Endothelial cell of coronary artery (primary cell): ENCODE results near the gene IL32. TPM values are rescaled to one million over a fixed set of nuclear protein-coding genes. Genes with fewer than 3 reads are reported as not detected.

Experiments
- total RNA-seq: library from RNA; depleted of rRNA; stranded (reverse); fragments of >200 nt; gene quantifications from 2 replicates; pipeline ENCODE4 v1.2.3, GENCODE V29; 2014

IL32 gene, protein sequence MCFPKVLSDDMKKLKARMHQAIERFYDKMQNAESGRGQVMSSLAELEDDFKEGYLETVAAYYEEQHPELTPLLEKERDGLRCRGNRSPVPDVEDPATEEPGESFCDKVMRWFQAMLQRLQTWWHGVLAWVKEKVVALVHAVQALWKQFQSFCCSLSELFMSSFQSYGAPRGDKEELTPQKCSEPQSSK
- total RNA-seq = 55.7 and 123 TPM in 2 replicates

DNA sequence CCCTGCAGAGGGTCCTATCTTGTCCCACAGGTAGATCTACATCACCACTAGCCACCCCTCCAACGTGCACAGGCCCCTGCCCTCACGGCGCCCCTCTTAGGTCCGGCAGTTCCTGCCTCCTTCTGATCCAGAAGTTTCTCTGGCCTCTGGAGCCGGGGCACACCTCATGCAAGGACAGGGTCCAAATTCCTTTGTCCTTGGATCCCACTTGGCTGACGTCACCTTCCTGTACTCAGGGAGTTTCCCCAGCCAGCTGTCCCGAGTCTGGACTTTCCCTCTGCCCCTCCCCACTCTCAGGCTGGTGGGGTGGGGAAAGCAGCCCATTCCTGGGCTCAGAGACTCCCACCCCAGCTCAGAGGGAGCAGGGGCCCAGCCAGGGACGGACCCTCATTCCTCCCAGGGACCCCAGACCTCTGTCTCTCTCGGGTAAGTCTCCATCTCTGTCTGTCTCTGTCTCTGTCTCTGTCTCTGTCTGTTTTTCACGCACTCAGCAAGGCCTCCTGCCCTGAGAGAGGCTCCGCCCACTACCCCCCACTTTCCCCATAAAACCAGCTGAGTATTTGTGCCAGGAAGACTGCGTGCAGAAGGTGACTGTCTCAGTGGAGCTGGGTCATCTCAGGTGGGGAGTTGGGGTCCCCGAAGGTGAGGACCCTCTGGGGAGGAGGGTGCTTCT, at the start of gene IL32:
TSS of gene IL32 (plus strand) at position 572 of the 673 bp plus-strand sequence. CDS start 172 bp downstream, outside the sequence.

DNA sequence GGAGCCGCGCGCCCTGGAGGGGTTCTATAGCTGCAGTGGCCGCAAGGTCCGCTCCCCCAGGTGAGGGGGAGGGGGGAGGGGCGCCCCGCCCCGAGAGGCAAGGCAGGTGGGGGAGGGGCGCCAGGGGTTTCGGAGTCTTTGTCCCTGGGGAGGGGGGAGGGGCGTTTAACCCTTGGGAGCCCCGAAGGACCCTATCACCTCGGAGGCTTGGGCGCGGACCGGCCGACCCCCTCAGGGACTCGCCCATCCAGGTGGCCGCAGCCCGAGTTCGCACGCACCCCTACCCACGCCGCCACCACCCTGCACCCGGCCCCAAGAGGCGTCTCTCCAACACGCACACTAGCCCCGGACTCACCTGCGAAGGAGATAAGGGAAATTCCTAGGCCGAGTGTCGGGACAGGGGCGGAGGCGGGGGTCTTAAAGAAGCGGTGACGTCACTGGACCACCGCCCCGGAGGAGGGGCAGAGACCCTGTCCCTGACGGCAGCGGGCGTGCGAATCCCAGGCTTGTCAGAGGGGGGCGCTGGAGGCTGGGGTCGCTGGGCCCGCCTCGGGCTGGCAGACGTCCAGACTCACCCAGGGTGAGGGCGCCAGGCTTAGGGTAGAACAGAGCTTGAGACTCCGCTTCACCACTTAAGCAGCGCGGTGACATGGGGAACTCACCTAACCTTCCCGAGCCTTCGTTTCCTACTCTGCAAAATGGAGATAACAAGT, 47.5 kb upstream of the IL32 start, which contains the start of gene CLDN6:
TSS of gene CLDN6 (minus strand) at position 390 of the 713 bp plus-strand sequence. CDS start 2,162 bp downstream, outside the sequence.

DNA sequence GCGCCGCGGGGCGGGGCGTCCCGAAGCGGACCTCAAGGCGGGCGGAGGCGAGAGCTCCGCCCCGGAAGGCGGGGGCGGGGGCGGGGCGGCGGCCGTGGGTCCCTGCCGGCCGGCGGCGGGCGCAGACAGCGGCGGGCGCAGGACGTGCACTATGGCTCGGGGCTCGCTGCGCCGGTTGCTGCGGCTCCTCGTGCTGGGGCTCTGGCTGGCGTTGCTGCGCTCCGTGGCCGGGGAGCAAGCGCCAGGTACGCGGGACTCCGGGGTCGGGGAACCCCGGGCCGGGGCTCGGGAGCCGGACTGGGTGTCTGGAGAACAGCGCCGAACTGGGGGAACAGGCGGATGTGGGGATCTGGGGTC, 45.2 kb upstream of the IL32 start, which contains the start of gene TNFRSF12A:
TSS of gene TNFRSF12A (plus strand) at position 122 of the 357 bp plus-strand sequence. CDS start at position 152, 30 bp downstream.

DNA sequence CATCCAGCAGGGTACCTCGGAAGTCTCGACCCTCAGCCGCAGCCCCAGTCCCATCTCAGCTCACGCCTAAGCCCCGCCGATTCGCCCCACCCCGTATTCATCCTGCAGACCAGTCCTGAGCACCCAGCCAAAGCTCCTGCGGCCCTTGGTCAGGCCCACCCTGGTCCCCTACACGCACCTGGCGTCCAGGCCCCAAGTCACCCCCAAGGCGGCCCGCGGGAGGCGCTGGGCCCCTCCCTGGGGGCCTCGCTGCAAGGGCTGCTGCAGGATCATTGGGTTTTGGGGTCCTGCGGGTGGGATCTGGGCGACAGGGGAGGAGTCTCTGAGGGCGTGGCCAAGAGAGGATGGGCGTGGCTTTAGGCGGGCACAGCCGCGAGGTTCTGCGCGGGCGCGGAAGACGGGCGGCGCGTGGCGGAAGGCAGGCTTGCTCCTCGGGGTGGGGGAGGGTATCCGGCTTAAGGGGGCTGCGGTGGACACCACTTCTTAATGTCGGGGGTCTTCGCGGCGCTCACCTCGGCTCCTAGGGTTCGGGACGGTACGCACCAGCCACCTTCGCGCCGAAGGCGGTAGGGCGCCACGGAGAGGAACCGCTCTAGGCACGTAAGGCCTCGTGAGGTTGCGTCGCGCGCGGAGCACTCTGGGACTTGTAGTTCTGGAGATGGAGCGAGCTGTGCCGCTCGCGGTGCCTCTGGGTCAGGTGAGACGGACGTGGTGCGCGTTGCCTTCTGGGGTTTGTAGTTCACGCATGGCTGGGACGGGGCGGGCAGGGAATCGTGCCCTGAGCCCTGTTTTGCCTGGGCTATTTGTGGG, 41.6 kb upstream of the IL32 start, which contains the start of the genes HCFC1R1 and THOC6:
TSS of gene HCFC1R1 (minus strand) at position 274 of the 810 bp plus-strand sequence. CDS start at position 273, 1 bp downstream.
TSS of gene THOC6 (plus strand) at position 367 of the 810 bp plus-strand sequence. CDS start at position 659, 292 bp downstream.

DNA sequence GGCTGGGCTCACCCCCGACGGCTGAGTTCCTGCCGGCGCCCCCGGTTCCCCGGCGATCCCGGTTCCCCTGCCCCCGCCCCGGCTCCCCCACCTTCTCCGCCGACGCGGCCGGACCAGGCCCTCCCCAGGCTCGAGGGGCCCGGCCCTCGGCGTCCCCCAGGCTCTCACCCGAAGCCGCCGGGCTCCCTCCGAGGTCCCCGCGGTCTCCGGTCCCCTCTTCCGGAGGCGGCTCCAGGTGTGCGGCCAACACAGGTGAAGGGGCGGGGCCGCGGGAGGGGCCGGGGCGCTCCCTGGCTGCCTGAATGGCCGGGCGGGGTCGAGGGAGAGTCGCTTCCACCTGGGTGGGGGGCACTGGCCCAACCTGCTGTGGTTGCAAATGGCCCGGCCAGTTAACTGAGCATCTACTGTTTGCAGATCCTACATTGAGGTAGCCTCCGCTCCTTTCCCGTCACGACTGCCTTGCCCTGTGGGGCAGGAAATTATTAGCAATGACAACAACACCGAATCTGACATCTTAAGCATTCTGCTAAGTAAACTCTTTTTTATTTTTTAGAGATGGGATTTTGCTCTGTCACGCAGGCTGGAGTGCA, 28.6 kb upstream of the IL32 start, which contains the start of gene BICDL2:
TSS of gene BICDL2 (minus strand) at position 219 of the 590 bp plus-strand sequence. CDS start 1,448 bp downstream, outside the sequence.

DNA sequence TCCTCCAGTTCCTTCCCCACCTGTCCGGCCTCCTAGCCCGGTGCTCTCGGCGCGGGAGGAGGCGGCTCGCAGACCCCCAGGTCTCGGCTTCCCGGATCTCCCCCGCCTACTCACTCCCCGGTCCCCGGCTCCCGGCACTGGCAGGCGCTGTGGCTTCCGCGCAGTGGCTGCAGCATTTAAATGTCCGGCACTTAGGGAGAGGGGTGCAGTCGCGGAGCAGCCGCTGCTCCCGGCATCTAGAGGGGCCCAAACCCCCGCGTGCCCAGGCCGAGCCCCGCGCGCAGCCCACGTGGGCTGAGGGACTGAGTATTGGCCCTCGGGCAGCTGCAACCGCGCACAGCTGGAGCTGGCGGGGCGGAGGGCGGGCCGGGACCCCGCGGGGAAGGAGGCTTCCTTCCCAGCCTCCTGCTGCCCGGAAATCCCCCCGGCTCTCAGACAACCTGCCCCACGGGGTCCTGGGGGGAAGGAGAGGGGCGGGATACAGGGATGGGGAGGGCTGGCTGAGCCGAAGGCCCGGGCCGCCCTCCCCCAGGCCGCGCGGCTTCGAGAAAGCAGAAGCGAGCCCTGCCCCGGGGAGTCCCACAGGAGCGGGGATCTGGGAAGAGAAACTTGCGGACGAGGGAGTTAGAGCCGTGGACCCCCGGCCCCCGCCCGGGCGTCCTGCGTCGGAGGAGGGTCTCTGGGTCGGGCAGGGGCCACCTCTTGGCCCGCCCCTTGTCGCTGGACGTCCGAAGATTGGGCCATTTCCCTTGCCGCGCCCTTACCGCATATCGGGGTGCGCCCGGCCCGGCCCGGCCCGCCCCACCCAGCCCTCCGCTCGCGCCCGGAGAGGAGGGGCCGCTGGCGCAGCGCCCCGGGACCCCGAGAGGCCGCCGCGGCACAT, 19.4 kb upstream of the IL32 start, which contains the start of gene MMP25:
TSS of gene MMP25 (plus strand) at position 804 of the 883 bp plus-strand sequence. CDS start 357 bp downstream, outside the sequence.

DNA sequence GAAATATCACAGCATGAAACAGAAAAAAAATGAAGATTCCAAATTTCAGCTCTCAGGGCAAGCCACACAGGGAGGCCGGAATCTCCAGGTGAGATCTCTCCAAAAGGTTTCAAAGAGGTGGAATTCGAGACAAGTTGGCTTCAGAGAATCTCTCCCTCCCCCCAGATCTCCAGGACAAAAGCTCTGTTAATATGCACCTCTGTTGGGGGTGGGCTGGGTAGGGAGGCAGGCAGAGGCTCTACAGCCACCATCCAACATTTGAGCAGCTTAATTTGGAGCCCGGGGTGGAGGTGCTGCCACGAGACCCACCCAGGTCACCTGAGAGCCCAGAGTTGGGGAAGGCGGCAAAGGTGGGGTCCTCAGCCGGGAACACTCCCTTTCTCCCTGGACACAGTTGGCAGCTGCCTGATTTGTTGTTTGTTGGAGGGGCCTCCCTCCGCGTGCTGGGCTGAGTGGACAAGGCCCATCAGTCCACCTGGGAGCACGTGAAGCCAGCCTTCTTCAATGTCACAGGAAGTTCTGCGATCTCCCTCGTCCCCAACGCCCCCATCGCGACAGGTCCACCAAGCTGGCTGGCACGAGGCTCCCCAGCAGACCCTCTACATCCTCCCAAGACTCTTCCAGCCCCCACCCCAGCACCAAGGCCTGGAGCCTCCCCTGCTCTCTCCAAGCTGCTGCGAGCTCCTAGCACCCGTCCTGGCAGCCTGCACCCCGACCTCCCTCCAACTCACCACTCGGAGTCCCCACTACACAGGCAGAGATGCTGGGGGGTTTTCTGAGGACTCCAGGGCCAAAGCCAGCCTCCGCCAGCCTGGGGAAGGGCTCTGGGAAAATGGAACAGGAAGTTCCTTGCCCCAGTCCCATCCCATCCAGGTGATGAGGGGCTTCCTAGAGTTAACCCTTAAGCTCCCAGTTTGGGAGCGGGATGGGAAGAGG, 33.3 kb downstream of the IL32 start, which contains the start of gene ZSCAN10:
TSS of gene ZSCAN10 (minus strand) at position 836 of the 936 bp plus-strand sequence. CDS start 6,357 bp downstream, outside the sequence.

DNA sequence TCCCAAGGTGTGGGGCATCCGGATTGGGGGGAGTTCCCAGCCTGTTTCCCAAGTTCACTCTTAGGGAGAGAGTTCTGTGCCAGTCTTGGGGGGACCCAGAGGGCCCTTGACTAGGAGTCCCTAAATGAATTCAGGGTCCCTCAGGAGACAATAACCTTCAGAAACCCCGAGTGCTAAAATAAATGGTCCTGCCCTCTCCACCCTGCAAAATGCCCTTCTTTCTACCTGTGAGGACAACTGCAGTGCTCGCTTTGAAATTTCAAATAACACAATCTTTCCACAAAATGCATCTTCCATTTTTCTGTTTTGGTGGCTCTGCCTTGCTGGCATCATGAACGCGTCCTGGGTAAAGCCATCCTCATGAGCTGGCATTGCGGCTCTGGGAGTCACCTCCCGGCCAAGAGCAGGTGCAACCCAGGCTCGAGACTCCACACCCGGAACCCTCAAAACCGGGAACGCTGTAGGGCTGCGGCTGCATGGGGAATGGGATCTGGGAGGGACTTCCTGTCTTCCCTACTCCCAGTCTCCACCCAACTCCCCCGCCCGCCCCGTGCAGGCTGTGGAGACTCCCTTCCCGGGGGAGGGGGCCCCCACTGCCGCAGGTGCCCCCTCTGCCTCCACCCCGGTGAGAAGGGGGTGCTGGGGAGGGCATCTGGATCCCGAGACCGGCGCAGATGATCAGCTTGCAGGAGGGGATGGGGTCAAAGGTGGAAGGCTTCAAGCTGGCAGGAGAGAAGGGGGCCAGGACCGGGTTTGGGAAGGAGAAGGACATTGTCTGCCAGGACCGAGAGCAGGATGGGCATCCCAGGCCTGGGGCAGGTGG, 46.8 kb downstream of the IL32 start, which contains the start of gene ZNF205:
TSS of gene ZNF205 (plus strand) at position 529 of the 823 bp plus-strand sequence. CDS start 845 bp downstream, outside the sequence.

Other genes with a start within 250 kb of the IL32 start
- not detected in 2 replicates for gene PRSS21, start 248.4 kb upstream of the IL32 start, total RNA-seq
- 0.09 and 1.9 TPM in 2 replicates for gene ZG16B, start 235.3 kb upstream of the IL32 start, total RNA-seq
- not detected in 2 replicates for gene PRSS22, start 207.5 kb upstream of the IL32 start, total RNA-seq
- gene FLYWCH2, start 182.4 kb upstream of the IL32 start, total RNA-seq = 36.6 and 50.6 TPM in 2 replicates
- 26.1 and 35.3 TPM in 2 replicates for gene FLYWCH1, start 153.7 kb upstream of the IL32 start, total RNA-seq
- gene KREMEN2, start 101.4 kb upstream of the IL32 start, total RNA-seq = not detected in 2 replicates
- 7.1 and 12.1 TPM in 2 replicates for gene PAQR4, start 96.3 kb upstream of the IL32 start, total RNA-seq
- 3.0 and 4.2 TPM in 2 replicates for gene PKMYT1, start 85.2 kb upstream of the IL32 start, total RNA-seq
- gene CLDN9, start 52.7 kb upstream of the IL32 start, total RNA-seq = not detected in 2 replicates
- gene CLDN6, start 47.5 kb upstream of the IL32 start, total RNA-seq = not detected in 2 replicates
- gene TNFRSF12A, start 45.3 kb upstream of the IL32 start, total RNA-seq = 136 and 230 TPM in 2 replicates
- gene HCFC1R1, start 41.7 kb upstream of the IL32 start, total RNA-seq = 6.1 and 10.1 TPM in 2 replicates
- 23.6 and 23.8 TPM in 2 replicates for gene THOC6, start 41.6 kb upstream of the IL32 start, total RNA-seq
- not detected in 2 replicates for gene BICDL2, start 28.7 kb upstream of the IL32 start, total RNA-seq
- under 0.01 TPM in 2 replicates for gene MMP25, start 19.1 kb upstream of the IL32 start, total RNA-seq
- 0.19 TPM in 1 of 2 replicates, not detected in the other for gene ZSCAN10, start 33.7 kb downstream of the IL32 start, total RNA-seq
- 22.9 and 23.2 TPM in 2 replicates for gene ZNF205, start 46.9 kb downstream of the IL32 start, total RNA-seq
- gene ZNF213, start 69.4 kb downstream of the IL32 start, total RNA-seq = 3.4 and 5.6 TPM in 2 replicates
- 0.18 TPM in 1 of 2 replicates, not detected in the other for gene OR1F1, start 122.6 kb downstream of the IL32 start, total RNA-seq
- gene ZNF200, start 169.5 kb downstream of the IL32 start, total RNA-seq = 8.4 and 9.6 TPM in 2 replicates
- under 0.01 TPM in 1 of 2 replicates, not detected in the other for gene MEFV, start 191.0 kb downstream of the IL32 start, total RNA-seq
- 36.5 and 42.2 TPM in 2 replicates for gene ZNF263, start 217.9 kb downstream of the IL32 start, total RNA-seq
- gene TIGD7, start 239.8 kb downstream of the IL32 start, total RNA-seq = 2.6 and 5.0 TPM in 2 replicates
- 16.9 and 21.6 TPM in 2 replicates for gene ZNF75A, start 239.9 kb downstream of the IL32 start, total RNA-seq